GM21576 (cell line): Measurements from ENCODE around the gene TMEM106A.
"Not testable (repeated sequence)": the region's sequence is repeated elsewhere in the genome, so short reads cannot be mapped to it uniquely, and the experiment has no call there.

Experiments used
- ATAC-seq: cut with Tn5 transposase; IDR thresholded peaks from one replicate; pipeline ENCODE4 v1.9.1; 2021; ENCODE audit warnings: mild to moderate bottlenecking, moderate library complexity; ENCODE audit not compliant: unreplicated experiment

TMEM106A gene

GRCh38 chr17:43211480-43212402, at the start of gene TMEM106A:
Gene TMEM106A (plus strand): TSS chr17:43211875. CDS start chr17:43213042, 1,167 bp downstream.
- peak; percentile 61 for ATAC-seq

- ATAC-seq: not testable (repeated sequence)
Measured at GRCh38 chr17:43165971-43166370, 45.7 kb upstream of the TMEM106A start.

GRCh38 chr17:43169561-43170139, 42.0 kb upstream of the TMEM106A start:
- ATAC-seq: peak; percentile 11

- peak; percentile 50 for ATAC-seq
Measured at GRCh38 chr17:43170140-43170765, 41.4 kb upstream of the TMEM106A start.

- peak; percentile 76 for ATAC-seq
Measured at GRCh38 chr17:43170766-43171585, 40.7 kb upstream of the TMEM106A start, which contains the start of gene NBR1. Gene NBR1 (plus strand): TSS chr17:43171214. CDS start chr17:43175800, 4,586 bp downstream.

- ATAC-seq: no peak
Measured at GRCh38 chr17:43171586-43172487, 39.8 kb upstream of the TMEM106A start.

GRCh38 chr17:43175213-43176118, 36.2 kb upstream of the TMEM106A start:
- no peak for ATAC-seq

GRCh38 chr17:43176119-43176570, 35.5 kb upstream of the TMEM106A start:
- ATAC-seq: no peak

- ATAC-seq: no peak
Measured at GRCh38 chr17:43183921-43184320, 27.8 kb upstream of the TMEM106A start.

GRCh38 chr17:43186656-43187055, 25.0 kb upstream of the TMEM106A start:
- ATAC-seq: not testable (repeated sequence)

GRCh38 chr17:43193251-43193650, 18.4 kb upstream of the TMEM106A start:
- no peak for ATAC-seq

GRCh38 chr17:43199633-43200032, 12.0 kb upstream of the TMEM106A start:
- no peak for ATAC-seq

- no peak for ATAC-seq
Measured at GRCh38 chr17:43200127-43200526, 11.5 kb upstream of the TMEM106A start.

GRCh38 chr17:43203013-43203412, 8.7 kb upstream of the TMEM106A start:
- ATAC-seq: not testable (repeated sequence)

- ATAC-seq: no peak
Measured at GRCh38 chr17:43210576-43210975, 1.1 kb upstream of the TMEM106A start.

- no peak for ATAC-seq
Measured at GRCh38 chr17:43211123-43211479, 574 bp upstream of the TMEM106A start.

- no peak for ATAC-seq
Measured at GRCh38 chr17:43212641-43213490, 1.2 kb downstream of the TMEM106A start.

GRCh38 chr17:43213545-43213944, 1.9 kb downstream of the TMEM106A start:
- ATAC-seq: no peak
